AG04449 (cell line): Measurements from ENCODE around the gene ZNF117.
"Not testable (repeated sequence)": the region's sequence is repeated elsewhere in the genome, so short reads cannot be mapped to it uniquely, and the experiment has no call there.

ENCODE experiments used
- CTCF ChIA-PET: fragments of 350-600 bp; formaldehyde crosslinking; extraction: SDS; loops from one replicate; lab custom pipeline; 2021; ENCODE audit warnings: antibody characterized with exemption; lab: Yijun Ruan, JAX
- POLR2A ChIA-PET: fragments of 400-600, 350-600 bp; formaldehyde crosslinking; extraction: SDS; loops from one replicate; lab custom pipeline; 2020; ENCODE audit warnings: antibody characterized with exemption, inconsistent platforms; lab: Yijun Ruan, JAX
- DNase-seq: peaks from one replicate; pipeline ENCODE4 v3.0.0-alpha.2; 2010; ENCODE audit warnings: low read depth, low spot score
- H3K4me3 ChIP-seq: 2 replicates; pipeline ENCODE4 v1.5.1; 2011; ENCODE audit warnings: low read depth, mild to moderate bottlenecking, control low read depth, low read length
- CTCF ChIP-seq: IDR thresholded peaks from one replicate; pipeline ENCODE4 v1.5.1; 2011; ENCODE audit warnings: mild to moderate bottlenecking, moderate library complexity, low read length, control low read depth, inconsistent platforms; ENCODE audit not compliant: insufficient read depth; ENCODE audit errors: missing control alignments

The ZNF117 gene

GRCh38 chr7:64978497-64979203 lies 12.2 kb downstream of the ZNF117 start:
- ChIA-PET CTCF (interaction anchor here (0.9 kb wide), 1 partner anchor 28 kb away, joined by 3 read pairs; no protein-coding TSS in a partner anchor), POLR2A (no interaction called here)
- no peak for DNase-seq
- no peak for TF ChIP-seq CTCF
- H3K4me3 ChIP-seq, result no peak overlapping the region

- ChIA-PET CTCF (interaction anchor here (1.0 kb wide), 1 partner anchor 13 kb away, joined by 3 read pairs; no protein-coding TSS in a partner anchor), POLR2A (no interaction called here)
- no peak for DNase-seq
Observed at GRCh38 chr7:64965594-64965993, 25.2 kb downstream of the ZNF117 start.

GRCh38 chr7:64959072-64959747 lies 31.6 kb downstream of the ZNF117 start:
- no peak overlapping the region for H3K4me3 ChIP-seq
- POLR2A ChIA-PET, result no interaction called here
- no peak for DNase-seq
- CTCF ChIA-PET, result no interaction called here
- TF ChIP-seq CTCF, result no peak

More at GRCh38 chr7:64965594-64965993, 25.2 kb downstream of the ZNF117 start:
- no peak overlapping the region for H3K4me3 ChIP-seq
- no peak for TF ChIP-seq CTCF

- POLR2A ChIA-PET, result interaction anchor here (0.6 kb wide), 1 partner anchor 355 kb away, joined by 4 read pairs; no protein-coding TSS in a partner anchor
Observed at GRCh38 chr7:64951250-64951848, 39.5 kb downstream of the ZNF117 start.

GRCh38 chr7:64950673-64951072 lies 40.2 kb downstream of the ZNF117 start:
- H3K4me3 ChIP-seq, DNase-seq: not testable (repeated sequence)
- CTCF ChIA-PET, result interaction anchor here (0.7 to 5.2 kb wide), 9 partner anchors 11 to 423 kb away, joined by 3 to 89 read pairs (median 3); partner anchors contain the start of gene ZNF92
- POLR2A ChIA-PET, result interaction anchor here (0.6 kb wide), 1 partner anchor 355 kb away, joined by 4 read pairs; no protein-coding TSS in a partner anchor

More at GRCh38 chr7:64951250-64951848, 39.5 kb downstream of the ZNF117 start:
- CTCF ChIA-PET, result interaction anchor here (0.6 to 5.2 kb wide), 12 partner anchors 10 to 670 kb away, joined by 3 to 89 read pairs (median 4); no protein-coding TSS in a partner anchor
- peak; percentile 65 for TF ChIP-seq CTCF
- peak; percentile 4 for DNase-seq
- no peak overlapping the region for H3K4me3 ChIP-seq

GRCh38 chr7:64948774-64949173 lies 42.1 kb downstream of the ZNF117 start:
- POLR2A ChIA-PET, CTCF ChIA-PET, DNase-seq, H3K4me3 ChIP-seq: not testable (repeated sequence)
